ENCODE measurements around the gene CYP46A1.

- TF ChIP-seq POLR2A (IDR thresholded peaks at IDR 0.05) (no peak), POLR2AphosphoS5 (IDR thresholded peaks at IDR 0.05) (no peak), CTCF (IDR thresholded peaks at IDR 0.05 in 8 of 11, conservative IDR thresholded peaks at IDR 0.05 in 3 of 11) (no peak)
Measured at GRCh38 chr14:99726538-99727095, 42.5 kb downstream of the CYP46A1 start.
